ENCODE results near the gene LST1. TPM values are rescaled to one million over a fixed set of nuclear protein-coding genes. Genes with fewer than 3 reads are reported as not detected.

Gene LST1
- total and polyA plus RNA-seq, 2 of the 4 experiments (the other 2 are of a cell fraction), result not detected

GRCh38 chr6:31629014-31629413 is 42.9 kb downstream of the LST1 start:
- in situ Hi-C loops (cut with MboI; ENCODE audit: low sequenced_read_pairs), result no loop called here
- dilution Hi-C loops (cut with HindIII; ENCODE audit: low sequenced_read_pairs, unreplicated experiment), result no loop called here
- no peak for TF ChIP-seq RFX5 (IDR thresholded peaks at IDR 0.05; ENCODE audit: low read depth, low read length)
- no peak for TF ChIP-seq MXI1 (IDR thresholded peaks at IDR 0.05; ENCODE audit: borderline replicate concordance, low read depth, low read length)
- no peak for TF ChIP-seq ELK1 (IDR thresholded peaks at IDR 0.05; ENCODE audit: borderline replicate concordance, low read depth, low read length)
- TF ChIP-seq NFE2L2 (IDR thresholded peaks at IDR 0.05; ENCODE audit: low read depth, low read length), result no peak
- TF ChIP-seq FOS (IDR thresholded peaks at IDR 0.05; ENCODE audit: low read depth, low read length), result no peak
- no peak for TF ChIP-seq CHD1 (IDR thresholded peaks at IDR 0.05; ENCODE audit: low read depth, low read length)
- no peak for TF ChIP-seq POLR2A (IDR thresholded peaks at IDR 0.05; ENCODE audit: low read depth, low read length)
- TF ChIP-seq RCOR1 (IDR thresholded peaks at IDR 0.05; ENCODE audit: insufficient replicate concordance, low read length), result no peak
- TF ChIP-seq MAFK (IDR thresholded peaks at IDR 0.05; ENCODE audit: low read depth, low read length), result no peak
- ATAC-seq (ENCODE audit: low read depth) (no peak), DNase-seq (no peak)
- Histone ChIP-seq H3K23ac (ENCODE audit: low read depth, low read length) (no peak overlapping the region), H3K18ac (ENCODE audit: low read depth, low read length) (no peak overlapping the region), H2BK15ac (ENCODE audit: low read depth, low read length) (no peak overlapping the region), H3K9me3 (ENCODE audit: control insufficient read depth, insufficient read depth, low read length) (no peaks in the 10 kb centered on the region), H3K79me1 (ENCODE audit: low read depth in 1 of 2, low read length in 2 of 2) (peaks cover 38 to 69% of the 10 kb centered on the region in 2 experiments), H3K4ac (ENCODE audit: low read depth, low read length) (no peak overlapping the region), H2AK5ac (ENCODE audit: low read depth, low read length) (no peak overlapping the region), H4K91ac (ENCODE audit: insufficient read depth, low read depth, low read length) (no peak overlapping the region), H2BK120ac (ENCODE audit: low read depth, low read length) (no peak overlapping the region), H3K9ac (ENCODE audit: low read depth, low read length) (no peak overlapping the region), H4K20me1 (ENCODE audit: insufficient read depth, low read length) (peaks cover 36% of the 10 kb centered on the region), H3K9me1 (ENCODE audit: insufficient read depth, low read length) (no peaks in the 10 kb centered on the region; the same call in 1 of the 2 replicates), H2AFZ (replicated peaks; ENCODE audit: low read length, poor library complexity) (no peak overlapping the region), H3K27ac (ENCODE audit: insufficient read depth, low read length) (no peak overlapping the region), H4K8ac (ENCODE audit: low read depth in 2 of 2, low read length in 2 of 2) (no peak overlapping the region), H3K4me3 (ENCODE audit: insufficient read depth, low read depth, low read length) (no peak overlapping the region), H3K36me3 (ENCODE audit: control insufficient read depth, insufficient read depth, low read length) (peaks cover 94% of the 10 kb centered on the region), H3K56ac (ENCODE audit: extremely low read depth, insufficient read depth, low read length) (no peak overlapping the region), H3K14ac (replicated peaks; ENCODE audit: low read depth, low read length) (no peak overlapping the region), H2BK5ac (ENCODE audit: low read depth, low read length, poor library complexity, severe bottlenecking) (no peak overlapping the region), H3K4me2 (ENCODE audit: low read depth, low read length) (no peak overlapping the region), H4K5ac (ENCODE audit: low read depth, low read length) (no peak overlapping the region), H2BK20ac (ENCODE audit: low read depth, low read length) (no peak overlapping the region), H2AK9ac (replicated peaks; ENCODE audit: low read depth, low read length, poor library complexity) (no peak overlapping the region), H3K4me1 (ENCODE audit: control insufficient read depth, insufficient read depth, low read length) (no peaks in the 10 kb centered on the region), H3K27me3 (ENCODE audit: control insufficient read depth, insufficient read depth, low read length) (no peaks in the 10 kb centered on the region)
- ChIA-PET CTCF (no interaction called here), POLR2A (ENCODE audit: unreplicated experiment) (no interaction called here)
- intact Hi-C loops (cut with micrococcal nuclease), result no loop called here
- 91% methylated on average over 5 of the region's 7 CpGs; no CpG with 5 or more reads in 1 of the 2 experiments for WGBS, 2 experiments (ENCODE audit: extremely low coverage in 2 of 2, insufficient read length in 1 of 2)
- BruUV-seq (replicated peaks), result no TSS peak
